Naive thymus-derived CD4-positive, alpha-beta T cell (primary cell): Measurements from ENCODE around the gene VPS52. TPM values are rescaled to one million over a fixed set of nuclear protein-coding genes. Genes with fewer than 3 reads are reported as not detected.

Experiments used
- ATAC-seq: fragments of 150-1000 bp; cut with Tn5 transposase; 2 replicates; pipeline ENCODE4 v1.10.0; 2021; ENCODE audit warnings: mild to moderate bottlenecking, moderate library complexity
- CTCF ChIA-PET: fragments of 350-600 bp; sonication (Branson Sonifier 250); formaldehyde crosslinking; loops from one replicate; lab custom pipeline; 2021; ENCODE audit warnings: antibody characterized with exemption; lab: Charles Lee
- POLR2A ChIA-PET: fragments of 350-600 bp; sonication (Branson Sonifier 250); formaldehyde crosslinking; loops from one replicate; lab custom pipeline; 2021; ENCODE audit warnings: antibody characterized with exemption, inconsistent platforms; lab: Charles Lee
- DNase-seq, 9 donors: peaks; one replicate each; pipeline versions ENCODE4 v3.0.0 to v3.0.0-alpha.2; 2020 to 2022; ENCODE audit warnings: mixed read lengths in 1 of 9
- H3K27ac ChIP-seq: one replicate; pipeline ENCODE4 v1.7.0; 2013; ENCODE audit warnings: mild to moderate bottlenecking, low read depth, low read length, moderate library complexity
- H3K27me3 ChIP-seq, 2 donors: one replicate each; pipeline ENCODE4 v1.7.0; 2013; ENCODE audit warnings: low read length in 2 of 2, mild to moderate bottlenecking in 2 of 2, moderate library complexity in 2 of 2; ENCODE audit not compliant: control insufficient read depth in 2 of 2, insufficient read depth in 2 of 2
- H3K36me3 ChIP-seq, 3 experiments: 1 replicate in 2 of 3; 2 replicates in 1 of 3; pipeline ENCODE4 v1.7.0; 2013; ENCODE audit warnings: low read length in 3 of 3, mild to moderate bottlenecking in 3 of 3, moderate library complexity in 1 of 3; ENCODE audit not compliant: insufficient read depth in 3 of 3, control insufficient read depth in 2 of 3
- H3K4me1 ChIP-seq, 2 donors: one replicate each; pipeline ENCODE4 v1.7.0; 2013; ENCODE audit warnings: low read length in 2 of 2, mild to moderate bottlenecking in 2 of 2, moderate library complexity in 1 of 2; ENCODE audit not compliant: control insufficient read depth in 2 of 2, insufficient read depth in 2 of 2
- H3K4me3 ChIP-seq: 2 replicates; pipeline ENCODE4 v1.7.0; 2013; ENCODE audit warnings: mild to moderate bottlenecking, low read length
- H3K9me3 ChIP-seq, 3 experiments: 1 replicate in 2 of 3; 2 replicates in 1 of 3; pipeline ENCODE4 v1.7.0; 2013; ENCODE audit warnings: low read length in 3 of 3; ENCODE audit not compliant: control insufficient read depth in 2 of 3
- H3K27ac Mint-ChIP-seq, 9 donors: one replicate each; pipeline ENCODE4 v1.8.0; 2020 to 2022; ENCODE audit warnings: mixed read lengths in 9 of 9, mild to moderate bottlenecking in 8 of 9, moderate library complexity in 5 of 9, inconsistent platforms in 2 of 9
- H3K27me3 Mint-ChIP-seq, 5 donors: one replicate each; pipeline ENCODE4 v1.8.0; 2021 to 2022; ENCODE audit warnings: mixed read lengths in 5 of 5, mild to moderate bottlenecking in 1 of 5
- H3K36me3 Mint-ChIP-seq, 5 donors: one replicate each; pipeline ENCODE4 v1.8.0; 2020 to 2022; ENCODE audit warnings: mixed read lengths in 5 of 5, mild to moderate bottlenecking in 3 of 5, inconsistent platforms in 1 of 5
- H3K4me1 Mint-ChIP-seq, 7 donors: one replicate each; pipeline ENCODE4 v1.8.0; 2020 to 2022; ENCODE audit warnings: mixed read lengths in 7 of 7, mild to moderate bottlenecking in 3 of 7, inconsistent platforms in 1 of 7
- H3K4me3 Mint-ChIP-seq, 10 donors: one replicate each; pipeline ENCODE4 v1.8.0; 2020 to 2022; ENCODE audit warnings: mild to moderate bottlenecking in 10 of 10, mixed read lengths in 10 of 10, moderate library complexity in 6 of 10, inconsistent platforms in 2 of 10
- H3K9me3 Mint-ChIP-seq, 11 donors: one replicate each; pipeline ENCODE4 v1.8.0; 2020 to 2022; ENCODE audit warnings: mixed read lengths in 11 of 11, mild to moderate bottlenecking in 4 of 11, inconsistent platforms in 1 of 11, moderate library complexity in 1 of 11
- intact Hi-C, 2 donors: fragments of 100-400 bp; cut with micrococcal nuclease; formaldehyde crosslinking; loops; one replicate each; pipeline ENCODE4 v1.15.1; 2023
- polyA plus RNA-seq, 2 donors: library from polyadenylated mRNA; unstranded; fragments of 300-500 nt; fragmentation: Illumina TruSeq; gene quantifications; one replicate each; pipeline ENCODE4 v1.2.3, GENCODE V29; 2021
- total RNA-seq, 6 experiments: library from RNA in 5 of 6; stranded (reverse) in 5 of 6; gene quantifications; 1 replicate in 5 of 6; 2 replicates in 1 of 6; pipeline ENCODE4 v1.2.3 and lab custom pipeline; 2021 to 2026

The VPS52 gene
- total and polyA plus RNA-seq, 7 experiments from 2014 or later: 15.5 to 110 (median 81.1) TPM

- H3K9me3 ChIP-seq: no peaks in the 10 kb centered on the region
- H3K36me3 ChIP-seq: peaks cover 0 to 5% (median 0%) of the 10 kb centered on the region in 3 experiments
- ATAC-seq (no peak), DNase-seq (no peak)
- Mint-ChIP-seq H3K4me1 (peaks cover 26 to 43% (median 35%) of the 10 kb centered on the region in 7 donors), H3K9me3 (no peaks in the 10 kb centered on the region), H3K27ac (peak overlapping the region; percentile 82 to 98 (median 94)), H3K4me3 (peak overlapping the region; percentile 81 to 94 (median 90)), H3K36me3 (peaks cover 4 to 16% (median 10%) of the 10 kb centered on the region in 5 donors), H3K27me3 (peaks cover 0 to 4% (median 0%) of the 10 kb centered on the region in 5 donors)
- no peaks in the 10 kb centered on the region for H3K27me3 ChIP-seq
- H3K4me3 ChIP-seq: peak overlapping the region; percentile 81
- ChIA-PET CTCF (interaction anchor here (0.9 to 5.3 kb wide), 8 partner anchors 13 to 181 kb away, joined by 3 to 73 read pairs (median 10); partner anchors contain the start of genes RGL2, RING1, RPS18 and VPS52), POLR2A (interaction anchor here (0.7 to 6.5 kb wide), 21 partner anchors 9 to 329 kb away, joined by 3 to 101 read pairs (median 11); partner anchors contain the start of genes B3GALT4, HSD17B8, RING1 and RPS18)
- intact Hi-C loops: loop anchor here (1.0 to 5.0 kb wide), 17 partner anchors 21 to 405 kb away; partner anchors contain the start of genes PSMB8 (in 2 of the 2), RXRB (in 2 of the 2), SLC39A7 (in 2 of the 2) and VPS52 (in 2 of the 2)
- H3K27ac ChIP-seq: peak overlapping the region; percentile 96
- H3K4me1 ChIP-seq: peaks cover 11 to 15% of the 10 kb centered on the region in 2 donors
Observed at GRCh38 chr6:33249732-33250630, 21.7 kb downstream of the VPS52 start.

- ATAC-seq: peak; percentile 91
- CTCF ChIA-PET: interaction anchor here (0.7 to 5.3 kb wide), 23 partner anchors 14 to 903 kb away, joined by 3 to 73 read pairs (median 5); partner anchors contain the start of genes B3GALT4, RGL2, RING1 and RPS18
Observed at GRCh38 chr6:33248932-33249731, 22.5 kb downstream of the VPS52 start.

GRCh38 chr6:33248643-33248931 is 23.1 kb downstream of the VPS52 start:
- peak overlapping the region; percentile 81 for H3K4me3 ChIP-seq
- peak; percentile 18 for ATAC-seq

More at GRCh38 chr6:33248932-33249731, 22.5 kb downstream of the VPS52 start:
- Mint-ChIP-seq H3K4me1 (peaks cover 26 to 43% (median 35%) of the 10 kb centered on the region in 7 donors), H3K36me3 (peaks cover 4 to 16% (median 10%) of the 10 kb centered on the region in 5 donors), H3K27ac (peak overlapping the region; percentile 82 to 98 (median 94)), H3K9me3 (no peaks in the 10 kb centered on the region), H3K4me3 (peak overlapping the region; percentile 81 to 94 (median 90)), H3K27me3 (peaks cover 0 to 4% (median 0%) of the 10 kb centered on the region in 5 donors)
- Histone ChIP-seq H3K9me3 (no peaks in the 10 kb centered on the region), H3K4me3 (peak overlapping the region; percentile 81), H3K27me3 (no peaks in the 10 kb centered on the region), H3K36me3 (peaks cover 0 to 5% (median 0%) of the 10 kb centered on the region in 3 experiments), H3K27ac (peak overlapping the region; percentile 96), H3K4me1 (peaks cover 11 to 15% of the 10 kb centered on the region in 2 donors)
- peak; percentile 79 to 97 (median 94) for DNase-seq
- intact Hi-C loops: loop anchor here (1.0 to 5.0 kb wide), 20 partner anchors 22 to 404 kb away; partner anchors contain the start of genes PSMB8 (in 2 of the 2), RING1 (in 2 of the 2), RXRB (in 2 of the 2) and SLC39A7 (in 2 of the 2)
- POLR2A ChIA-PET: interaction anchor here (0.6 to 6.5 kb wide), 34 partner anchors 11 to 395 kb away, joined by 3 to 101 read pairs (median 5); partner anchors contain the start of genes B3GALT4, HSD17B8, PFDN6 and PSMB9

GRCh38 chr6:33247977-33248642 is 23.6 kb downstream of the VPS52 start:
- Mint-ChIP-seq H3K27ac (peak overlapping the region; percentile 82 to 98 (median 94)), H3K4me1 (peaks cover 26 to 43% (median 35%) of the 10 kb centered on the region in 7 donors), H3K4me3 (peak overlapping the region; percentile 81 to 94 (median 90)), H3K9me3 (no peaks in the 10 kb centered on the region), H3K36me3 (peaks cover 4 to 16% (median 10%) of the 10 kb centered on the region in 5 donors), H3K27me3 (peaks cover 0 to 9% (median 0%) of the 10 kb centered on the region in 5 donors)
- peaks cover 11 to 15% of the 10 kb centered on the region in 2 donors for H3K4me1 ChIP-seq
- H3K36me3 ChIP-seq: peaks cover 0 to 5% (median 0%) of the 10 kb centered on the region in 3 experiments
- H3K27ac ChIP-seq: peak overlapping the region; percentile 96
- ChIA-PET CTCF (interaction anchor here (0.6 to 5.3 kb wide), 22 partner anchors 13 to 1445 kb away, joined by 3 to 73 read pairs (median 6); partner anchors contain the start of genes B3GALT4, RGL2, RING1 and RPS18), POLR2A (interaction anchor here (0.5 to 6.5 kb wide), 31 partner anchors 10 to 394 kb away, joined by 3 to 101 read pairs (median 5); partner anchors contain the start of genes B3GALT4, HSD17B8, PFDN6 and PSMB9)
- H3K27me3 ChIP-seq: no peaks in the 10 kb centered on the region
- intact Hi-C loops: loop anchor here (1.0 to 5.0 kb wide), 8 partner anchors 40 to 403 kb away; partner anchors contain the start of genes PSMB8 (in 2 of the 2), HLA-DPA1 (in 1 of the 2) and RING1 (in 1 of the 2)
- H3K9me3 ChIP-seq: no peaks in the 10 kb centered on the region
- DNase-seq (peak; percentile 79 to 92 (median 88)), ATAC-seq (peak; percentile 60)
- H3K4me3 ChIP-seq: peak overlapping the region; percentile 81

More at GRCh38 chr6:33248643-33248931, 23.1 kb downstream of the VPS52 start:
- Mint-ChIP-seq H3K36me3 (peaks cover 4 to 16% (median 10%) of the 10 kb centered on the region in 5 donors), H3K27ac (peak overlapping the region; percentile 82 to 98 (median 94)), H3K9me3 (no peaks in the 10 kb centered on the region), H3K4me3 (peak overlapping the region; percentile 81 to 94 (median 90)), H3K27me3 (peaks cover 0 to 5% (median 0%) of the 10 kb centered on the region in 5 donors), H3K4me1 (peaks cover 26 to 43% (median 35%) of the 10 kb centered on the region in 7 donors)
- CTCF ChIA-PET: interaction anchor here (0.7 to 5.3 kb wide), 22 partner anchors 13 to 903 kb away, joined by 3 to 73 read pairs (median 6); partner anchors contain the start of genes B3GALT4, RGL2, RING1 and RPS18
- H3K27me3 ChIP-seq: no peaks in the 10 kb centered on the region
- POLR2A ChIA-PET: interaction anchor here (0.5 to 6.5 kb wide), 32 partner anchors 10 to 395 kb away, joined by 3 to 101 read pairs (median 5); partner anchors contain the start of genes B3GALT4, HSD17B8, PFDN6 and PSMB9
- H3K27ac ChIP-seq: peak overlapping the region; percentile 96
- H3K36me3 ChIP-seq: peaks cover 0 to 5% (median 0%) of the 10 kb centered on the region in 3 experiments
- intact Hi-C loops: loop anchor here (1.0 to 5.0 kb wide), 8 partner anchors 40 to 404 kb away; partner anchors contain the start of genes PSMB8 (in 2 of the 2), HLA-DPA1 (in 1 of the 2) and RING1 (in 1 of the 2)
- H3K9me3 ChIP-seq: no peaks in the 10 kb centered on the region
- DNase-seq: peak in 1 of 9 donors; percentile 47
- peaks cover 11 to 15% of the 10 kb centered on the region in 2 donors for H3K4me1 ChIP-seq

- no peak overlapping the region for H3K4me3 Mint-ChIP-seq
- Histone ChIP-seq H3K4me1 (peaks cover 0 to 4% of the 10 kb centered on the region in 2 donors), H3K9me3 (no peaks in the 10 kb centered on the region), H3K27ac (no peak overlapping the region), H3K36me3 (no peaks in the 10 kb centered on the region), H3K4me3 (no peak overlapping the region), H3K27me3 (no peaks in the 10 kb centered on the region)
- intact Hi-C loops: no loop called here
- peak overlapping the region in 1 of 9 donors; percentile 73 for H3K27ac Mint-ChIP-seq
- POLR2A ChIA-PET: interaction anchor here (0.9 kb wide), 2 partner anchors 9 to 84 kb away, joined by 3 read pairs; no protein-coding TSS in a partner anchor
- H3K36me3 Mint-ChIP-seq: no peaks in the 10 kb centered on the region
- peaks cover 0 to 29% (median 5%) of the 10 kb centered on the region in 5 donors for H3K27me3 Mint-ChIP-seq
- ATAC-seq: no peak
- no peaks in the 10 kb centered on the region for H3K9me3 Mint-ChIP-seq
- DNase-seq: no peak
- CTCF ChIA-PET: no interaction called here
- H3K4me1 Mint-ChIP-seq: peaks cover 7 to 14% (median 11%) of the 10 kb centered on the region in 7 donors
Observed at GRCh38 chr6:33243476-33243875, 28.2 kb downstream of the VPS52 start.
